NB4 (cell line): ENCODE data around the gene PRPF6.

ENCODE experiments used
- MYC ChIP-seq: IDR thresholded peaks from 2 replicates; pipeline ENCODE4 v1.6.1; 2011; ENCODE audit warnings: low read depth, low read length
- POLR2A ChIP-seq: IDR thresholded peaks from 2 replicates; pipeline ENCODE4 v1.6.1; 2011; ENCODE audit warnings: mild to moderate bottlenecking; ENCODE audit not compliant: insufficient read length; ENCODE audit errors: extremely low read depth
- TF ChIP-seq, protein P1 (sequence below): IDR thresholded peaks from one replicate; pipeline ENCODE4 v1.5.1; 2012; ENCODE audit warnings: low read depth, low read length
- TF ChIP-seq, protein P2 (sequence below): IDR thresholded peaks from 2 replicates; pipeline ENCODE4 v1.6.1; 2011; ENCODE audit warnings: low read depth, low read length

DNA sequence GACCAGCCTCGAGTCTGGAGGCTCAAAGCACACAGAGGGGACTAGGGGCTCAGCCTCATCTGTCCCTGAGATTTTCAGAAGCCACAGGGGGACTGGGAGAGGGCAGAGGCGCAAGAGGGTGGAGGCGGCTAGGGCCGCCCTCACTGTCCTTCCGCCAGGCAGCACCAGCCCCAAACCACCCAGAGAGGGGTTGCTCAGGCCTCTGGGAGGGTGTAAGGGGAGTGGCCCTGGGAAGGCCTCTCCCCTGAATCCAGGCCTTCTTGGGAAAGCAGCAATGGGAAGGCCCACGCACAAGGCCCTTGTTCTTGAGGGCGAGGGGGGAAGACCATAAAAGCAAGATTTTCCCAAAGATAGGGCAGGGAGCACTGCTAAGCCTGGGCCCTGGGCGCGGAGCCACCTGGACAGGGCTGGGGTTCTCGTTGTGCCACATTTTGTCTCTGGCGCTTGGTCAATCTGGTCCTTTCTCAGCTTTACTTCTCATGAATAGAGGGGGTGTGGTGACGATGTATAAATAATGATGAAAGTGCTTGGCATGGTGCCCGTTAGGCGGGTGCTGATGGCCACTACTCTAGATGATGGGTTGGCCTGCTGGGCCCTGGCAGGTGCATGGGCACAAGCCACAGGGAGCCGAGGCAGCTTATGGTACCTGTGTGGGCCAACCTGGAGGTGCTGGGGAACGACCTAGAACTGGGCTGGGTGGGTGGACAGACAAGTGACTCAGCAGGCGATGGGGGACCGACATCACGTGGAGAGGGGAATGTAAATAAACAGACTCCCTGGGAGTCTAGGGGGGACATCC is 6.3 kb upstream of the PRPF6 start:
- TF ChIP-seq, protein P1, sequence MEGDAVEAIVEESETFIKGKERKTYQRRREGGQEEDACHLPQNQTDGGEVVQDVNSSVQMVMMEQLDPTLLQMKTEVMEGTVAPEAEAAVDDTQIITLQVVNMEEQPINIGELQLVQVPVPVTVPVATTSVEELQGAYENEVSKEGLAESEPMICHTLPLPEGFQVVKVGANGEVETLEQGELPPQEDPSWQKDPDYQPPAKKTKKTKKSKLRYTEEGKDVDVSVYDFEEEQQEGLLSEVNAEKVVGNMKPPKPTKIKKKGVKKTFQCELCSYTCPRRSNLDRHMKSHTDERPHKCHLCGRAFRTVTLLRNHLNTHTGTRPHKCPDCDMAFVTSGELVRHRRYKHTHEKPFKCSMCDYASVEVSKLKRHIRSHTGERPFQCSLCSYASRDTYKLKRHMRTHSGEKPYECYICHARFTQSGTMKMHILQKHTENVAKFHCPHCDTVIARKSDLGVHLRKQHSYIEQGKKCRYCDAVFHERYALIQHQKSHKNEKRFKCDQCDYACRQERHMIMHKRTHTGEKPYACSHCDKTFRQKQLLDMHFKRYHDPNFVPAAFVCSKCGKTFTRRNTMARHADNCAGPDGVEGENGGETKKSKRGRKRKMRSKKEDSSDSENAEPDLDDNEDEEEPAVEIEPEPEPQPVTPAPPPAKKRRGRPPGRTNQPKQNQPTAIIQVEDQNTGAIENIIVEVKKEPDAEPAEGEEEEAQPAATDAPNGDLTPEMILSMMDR: no peak
- TF ChIP-seq POLR2A (no peak), MYC (no peak)
- TF ChIP-seq, protein P2, sequence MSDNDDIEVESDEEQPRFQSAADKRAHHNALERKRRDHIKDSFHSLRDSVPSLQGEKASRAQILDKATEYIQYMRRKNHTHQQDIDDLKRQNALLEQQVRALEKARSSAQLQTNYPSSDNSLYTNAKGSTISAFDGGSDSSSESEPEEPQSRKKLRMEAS: no peak
